ENCODE measurements around the gene JARID2.

Gene JARID2

DNA sequence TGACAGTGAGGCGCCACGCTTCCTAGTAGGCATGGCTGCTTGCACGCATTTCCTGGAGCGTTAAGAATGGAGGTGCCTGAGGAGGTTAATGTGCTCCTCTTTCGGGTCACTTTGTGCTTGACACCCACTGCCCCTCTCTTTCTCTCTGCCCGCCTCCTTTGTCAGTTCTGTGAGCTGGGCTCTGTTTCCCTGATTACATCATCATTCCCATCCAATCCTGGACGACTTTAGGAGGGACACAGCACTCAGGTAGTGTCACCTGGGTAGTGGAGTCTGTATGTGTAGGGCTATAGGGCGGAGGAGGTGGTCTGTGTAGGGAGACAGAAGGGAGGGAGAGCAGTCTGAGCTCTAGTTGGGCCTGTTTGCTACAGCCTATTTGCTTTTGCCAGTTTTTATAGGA, 136.8 kb downstream of the JARID2 start:
- DNase-seq, result no peak

GRCh38 chr6:15384901-15385300, 139.0 kb downstream of the JARID2 start:
- no peak for DNase-seq

DNA sequence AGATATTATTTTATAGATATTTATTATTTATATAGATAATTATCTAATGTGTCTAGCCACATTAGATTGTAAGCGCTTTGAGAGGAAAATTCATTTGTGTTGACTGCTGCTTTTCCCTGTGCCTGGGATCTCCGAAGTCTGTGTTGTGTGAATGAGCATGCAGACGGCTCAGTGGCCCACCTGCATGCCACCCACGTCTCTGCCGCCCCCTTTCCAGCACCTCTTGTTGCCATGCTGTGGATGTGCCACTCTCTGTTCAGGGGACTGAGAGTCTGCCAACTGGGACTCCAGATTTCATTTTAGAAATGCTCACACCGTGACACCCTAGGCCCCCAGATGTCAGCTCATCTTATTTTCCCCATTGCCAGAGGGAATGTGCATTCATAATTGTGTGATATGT, 139.7 kb downstream of the JARID2 start:
- DNase-seq, result no peak

GRCh38 chr6:15386110-15386755, 140.4 kb downstream of the JARID2 start:
- no peak for DNase-seq

- no peak for DNase-seq
Observed at GRCh38 chr6:15386756-15387112, 140.9 kb downstream of the JARID2 start.

GRCh38 chr6:15387118-15387517, 141.2 kb downstream of the JARID2 start:
- DNase-seq, result no peak

GRCh38 chr6:15389084-15389764, 143.4 kb downstream of the JARID2 start:
- no peak for DNase-seq

- DNase-seq, result no peak
Observed at GRCh38 chr6:15389765-15390723, 144.2 kb downstream of the JARID2 start.

DNA sequence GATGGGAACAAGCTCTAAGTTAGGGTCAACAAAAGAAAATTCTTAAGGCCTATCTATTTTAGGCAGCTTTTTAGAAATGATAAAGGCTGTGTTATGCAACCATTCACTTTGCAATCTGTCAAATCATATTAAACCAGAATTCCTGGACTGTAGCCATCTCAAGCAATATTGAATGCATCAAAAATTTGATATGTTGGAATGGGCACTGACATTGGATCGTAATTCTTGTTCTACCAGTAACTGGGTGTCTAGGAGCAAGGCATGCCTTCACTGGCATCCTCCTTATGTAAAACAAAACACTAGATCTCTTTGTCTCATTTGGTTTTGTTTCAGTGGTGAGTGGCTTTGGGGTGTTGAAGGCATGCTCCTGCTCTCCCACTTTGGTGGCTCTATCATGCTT, 145.6 kb downstream of the JARID2 start:
- no peak for DNase-seq

DNA sequence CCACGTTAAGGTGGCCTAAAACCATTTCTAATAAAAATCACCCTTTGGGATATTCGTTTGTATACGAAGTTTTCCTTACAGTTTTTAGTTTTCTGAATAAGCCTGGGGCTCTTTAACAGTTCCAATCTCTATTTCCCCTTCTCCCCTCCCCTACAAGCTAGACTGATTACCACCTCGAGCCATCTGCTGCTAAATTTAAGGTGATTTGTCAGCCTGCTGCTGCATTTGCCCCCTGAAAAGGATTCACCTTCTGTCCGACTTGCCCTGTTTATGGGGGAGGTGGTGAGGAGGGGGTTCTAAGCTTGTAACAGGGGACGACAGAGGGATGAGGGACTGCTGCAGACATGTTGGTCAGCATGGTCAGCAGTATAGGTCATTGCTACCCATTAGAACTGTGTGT, 146.3 kb downstream of the JARID2 start:
- DNase-seq, result no peak

- no peak for DNase-seq
Observed at GRCh38 chr6:15393605-15394004, 147.7 kb downstream of the JARID2 start.

GRCh38 chr6:15395087-15395486, 149.2 kb downstream of the JARID2 start:
- no peak for DNase-seq

DNA sequence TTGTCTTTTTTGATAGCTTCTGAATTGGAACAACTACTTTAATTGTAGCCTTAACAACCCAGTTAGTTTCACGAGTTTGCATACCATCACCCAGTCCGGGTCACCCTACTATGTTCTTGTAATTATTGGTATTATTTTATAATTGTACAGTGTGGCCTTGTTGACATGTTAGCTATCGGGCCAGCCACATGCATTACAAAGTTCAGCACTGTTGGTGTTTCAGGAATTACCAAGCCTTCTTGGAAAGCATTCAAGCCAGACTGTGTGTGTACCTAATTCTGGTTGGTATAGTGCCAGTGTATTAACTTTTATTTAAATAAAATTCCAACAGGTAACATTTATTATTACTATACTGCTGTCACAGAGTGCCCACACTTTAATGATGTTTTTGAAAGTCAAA, 150.9 kb downstream of the JARID2 start:
- no peak for DNase-seq

- DNase-seq, result no peak
Observed at GRCh38 chr6:15398633-15399275, 152.9 kb downstream of the JARID2 start.

DNA sequence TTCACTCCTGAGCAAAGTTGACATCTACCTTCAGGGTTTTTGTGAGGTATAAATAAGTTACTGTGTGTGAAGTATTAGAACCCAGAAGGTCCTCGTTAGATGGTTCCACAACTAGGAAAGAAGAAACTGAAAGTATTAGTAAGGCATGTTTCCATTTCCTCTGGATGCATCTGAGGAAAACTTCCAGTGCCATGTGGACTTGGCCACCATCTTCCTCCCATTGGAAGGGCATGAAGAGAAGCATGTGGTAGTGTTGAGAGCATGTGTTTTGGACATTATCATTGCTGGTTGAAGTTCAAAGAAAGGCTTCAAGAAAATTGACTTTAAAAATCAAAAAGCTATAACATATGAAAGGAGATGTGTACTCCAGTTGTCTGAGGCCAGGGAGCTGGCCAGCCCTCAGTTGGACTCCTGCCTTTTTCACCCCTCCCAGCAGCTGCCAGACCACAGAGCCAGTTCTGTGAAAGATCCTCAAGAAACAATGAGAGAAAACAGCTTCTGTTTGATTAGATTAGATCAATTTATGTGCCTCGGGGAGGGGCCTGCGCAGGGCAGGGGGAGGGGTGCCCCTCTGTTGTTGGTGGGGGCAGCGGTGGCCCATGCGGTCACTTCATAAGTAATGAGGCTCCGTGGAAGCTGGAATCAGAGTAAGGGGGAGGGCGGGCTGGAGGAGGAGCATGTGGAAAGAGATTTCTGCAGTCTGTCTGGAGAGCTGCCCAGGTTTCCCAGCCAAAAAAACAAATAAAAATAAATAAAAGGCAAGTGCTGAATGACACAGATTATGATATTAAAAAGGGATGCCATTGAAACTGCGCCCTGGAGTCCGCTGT, 154.0 kb downstream of the JARID2 start:
- DNase-seq, result no peak

GRCh38 chr6:15400572-15401004, 154.7 kb downstream of the JARID2 start:
- no peak for DNase-seq

GRCh38 chr6:15401120-15401519, 155.3 kb downstream of the JARID2 start:
- no peak for DNase-seq

GRCh38 chr6:15401769-15402250, 155.9 kb downstream of the JARID2 start:
- DNase-seq, result no peak

DNA sequence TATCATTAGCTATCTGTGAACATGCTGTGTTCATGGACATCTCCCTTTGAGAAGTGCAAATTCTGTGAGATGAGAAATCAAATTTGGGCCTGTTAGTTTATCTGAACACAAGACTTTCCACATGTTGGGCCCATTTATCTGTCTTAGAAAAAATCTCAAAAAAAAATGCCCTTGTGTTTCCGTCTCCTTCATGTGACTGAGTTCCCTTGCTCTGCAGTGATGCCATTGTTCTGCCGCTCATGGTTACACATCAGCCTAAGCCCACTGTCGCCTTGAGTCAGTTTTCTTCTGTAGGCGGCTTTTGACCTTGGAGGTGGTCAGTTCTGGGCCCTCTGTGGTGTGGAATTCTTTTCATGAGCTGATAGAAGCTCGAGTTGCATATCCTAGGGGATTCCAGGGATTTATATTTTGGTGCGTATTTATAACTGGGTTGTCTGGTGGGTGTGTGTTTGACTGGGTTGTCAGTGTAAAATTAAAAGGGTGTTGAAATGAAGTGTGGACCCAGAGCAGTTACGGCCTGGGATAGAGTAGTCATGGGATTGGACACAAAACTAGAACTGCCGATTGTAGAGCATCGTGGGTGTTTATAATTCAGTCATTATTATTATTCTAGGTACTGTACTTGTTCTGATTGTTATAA, 156.7 kb downstream of the JARID2 start:
- DNase-seq, result no peak

- no peak for DNase-seq
Observed at GRCh38 chr6:15403094-15403755, 157.4 kb downstream of the JARID2 start.

- DNase-seq, result no peak
Observed at GRCh38 chr6:15404685-15404980, 158.8 kb downstream of the JARID2 start.
